ENCODE data around the gene EFCAB11.

Gene EFCAB11

DNA sequence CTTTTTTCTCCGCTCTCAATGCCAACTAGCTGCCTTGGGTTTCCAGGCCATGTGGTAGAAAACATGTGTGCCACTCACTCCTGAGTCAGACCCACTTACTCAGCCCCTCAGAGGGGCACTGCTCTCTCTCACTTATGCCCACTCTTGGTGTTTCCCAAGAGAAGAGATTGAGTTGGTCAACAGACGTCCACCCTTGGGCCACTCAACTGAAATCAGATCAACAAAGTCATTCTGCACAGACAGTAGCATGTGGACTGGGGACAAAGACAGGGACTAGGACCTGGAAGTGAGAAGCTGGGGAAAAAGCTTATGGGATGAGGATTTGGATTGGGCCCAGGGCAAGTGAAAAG is 161.2 kb downstream of the EFCAB11 start:
- no peaks in the 10 kb centered on the region for H3K36me3 ChIP-seq (ENCODE audit: control insufficient read depth, insufficient read depth, low read length)
- H3K27ac ChIP-seq (ENCODE audit: low read depth, low read length) = no peak overlapping the region
- H3K4me1 ChIP-seq (ENCODE audit: control insufficient read depth, insufficient read depth, low read length) = no peaks in the 10 kb centered on the region
- H3K4me3 ChIP-seq (ENCODE audit: low read depth, low read length) = no peak overlapping the region
- no peaks in the 10 kb centered on the region for H3K27me3 ChIP-seq (ENCODE audit: control insufficient read depth, insufficient read depth, low read length)
- no peaks in the 10 kb centered on the region for H3K9me3 ChIP-seq (ENCODE audit: control insufficient read depth, insufficient read depth, low read length)
- H3K9ac ChIP-seq (ENCODE audit: low read depth, low read length) = no peak overlapping the region

DNA sequence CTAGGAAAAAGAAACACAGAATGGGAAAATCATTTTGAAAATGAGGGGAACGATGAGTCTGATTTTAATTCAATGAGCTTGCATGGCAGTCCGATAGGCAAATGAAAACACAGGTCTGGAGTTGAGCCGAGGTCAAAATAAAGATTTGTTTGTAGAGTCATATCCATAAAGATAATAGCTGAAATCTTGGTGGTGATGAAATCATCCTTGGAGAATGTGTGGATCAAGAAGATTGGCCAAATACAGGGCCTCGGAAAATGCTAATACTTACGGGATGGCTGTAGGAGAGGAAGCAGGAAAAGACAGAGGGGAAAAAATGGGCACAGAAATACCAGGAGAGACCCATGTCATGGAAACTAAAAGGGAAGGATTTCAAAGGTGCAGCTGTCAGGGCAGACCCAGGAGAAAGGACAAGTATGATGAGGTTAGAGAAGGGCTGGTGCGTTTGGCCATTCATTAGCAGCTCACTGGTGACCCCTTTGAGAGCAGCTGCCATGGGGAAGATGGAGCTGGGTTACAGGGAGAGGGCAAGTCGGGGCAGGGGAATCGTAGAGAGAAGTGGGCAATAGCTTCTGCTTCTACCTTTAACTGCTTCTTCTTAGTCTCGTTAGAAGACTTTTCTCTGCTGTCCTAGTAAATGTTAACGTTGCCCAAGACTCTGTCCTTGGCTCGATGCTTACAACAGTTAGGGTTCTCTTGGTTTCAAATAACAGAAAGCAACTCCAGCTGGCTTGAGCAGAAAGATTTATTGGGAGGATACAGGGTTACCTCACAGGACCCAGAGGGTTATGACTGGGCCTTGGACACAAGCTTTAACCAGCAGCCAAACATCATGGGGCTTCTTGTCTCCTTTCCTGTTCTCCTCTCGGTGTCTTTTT is 161.8 kb downstream of the EFCAB11 start:
- Histone ChIP-seq H3K4me3 (ENCODE audit: low read depth, low read length) (no peak overlapping the region), H3K4me1 (ENCODE audit: control insufficient read depth, insufficient read depth, low read length) (no peaks in the 10 kb centered on the region), H3K36me3 (ENCODE audit: control insufficient read depth, insufficient read depth, low read length) (no peaks in the 10 kb centered on the region), H3K27me3 (ENCODE audit: control insufficient read depth, insufficient read depth, low read length) (no peaks in the 10 kb centered on the region), H3K9me3 (ENCODE audit: control insufficient read depth, insufficient read depth, low read length) (no peaks in the 10 kb centered on the region), H3K9ac (ENCODE audit: low read depth, low read length) (no peak overlapping the region), H3K27ac (ENCODE audit: low read depth, low read length) (no peak overlapping the region)

DNA sequence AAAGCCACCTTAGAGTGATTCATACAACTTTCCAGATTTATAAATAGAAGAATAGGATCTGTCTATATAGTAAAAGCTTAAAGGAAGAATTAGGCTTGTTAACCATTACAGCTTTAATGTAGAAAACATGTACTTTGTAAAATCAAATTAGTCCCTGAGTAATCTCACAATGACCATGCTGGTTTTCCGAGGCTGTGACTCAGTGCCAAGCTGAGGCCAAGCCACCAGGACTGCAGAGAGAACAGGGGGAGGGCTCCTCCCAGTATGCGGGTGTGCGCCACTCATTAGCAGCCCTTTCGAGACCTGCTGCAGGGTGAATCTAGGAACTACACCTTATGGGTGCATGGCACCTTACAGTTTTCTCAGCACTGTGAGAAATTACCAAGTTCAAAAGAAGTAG is 167.0 kb downstream of the EFCAB11 start:
- Histone ChIP-seq H3K36me3 (ENCODE audit: control insufficient read depth, insufficient read depth, low read length) (no peaks in the 10 kb centered on the region), H3K4me1 (ENCODE audit: control insufficient read depth, insufficient read depth, low read length) (no peaks in the 10 kb centered on the region), H3K27ac (ENCODE audit: low read depth, low read length) (no peak overlapping the region), H3K4me3 (ENCODE audit: low read depth, low read length) (no peak overlapping the region), H3K27me3 (ENCODE audit: control insufficient read depth, insufficient read depth, low read length) (no peaks in the 10 kb centered on the region), H3K9ac (ENCODE audit: low read depth, low read length) (no peak overlapping the region), H3K9me3 (ENCODE audit: control insufficient read depth, insufficient read depth, low read length) (no peaks in the 10 kb centered on the region)

DNA sequence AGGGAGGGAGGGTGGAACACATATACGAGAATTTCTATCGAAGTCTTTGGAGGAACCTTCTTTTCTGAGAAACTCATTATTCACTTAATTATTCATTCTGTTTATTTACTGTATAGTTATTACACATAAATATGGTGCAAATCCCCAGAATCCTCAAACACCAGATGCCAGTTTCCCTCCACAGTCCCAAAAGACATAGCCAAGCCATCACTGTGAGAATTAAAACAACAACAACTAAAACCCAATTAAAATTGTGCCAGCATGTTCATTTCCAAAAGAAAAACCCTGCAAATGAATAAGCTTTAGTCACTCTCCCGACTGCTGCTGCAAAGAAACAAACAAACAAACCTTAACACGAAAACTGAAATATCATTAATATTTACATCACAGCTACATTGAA is 173.5 kb downstream of the EFCAB11 start:
- Histone ChIP-seq H3K27ac (ENCODE audit: low read depth, low read length) (no peak overlapping the region), H3K4me3 (ENCODE audit: low read depth, low read length) (no peak overlapping the region), H3K27me3 (ENCODE audit: control insufficient read depth, insufficient read depth, low read length) (no peaks in the 10 kb centered on the region), H3K36me3 (ENCODE audit: control insufficient read depth, insufficient read depth, low read length) (no peaks in the 10 kb centered on the region), H3K9me3 (ENCODE audit: control insufficient read depth, insufficient read depth, low read length) (no peaks in the 10 kb centered on the region), H3K4me1 (ENCODE audit: control insufficient read depth, insufficient read depth, low read length) (no peaks in the 10 kb centered on the region), H3K9ac (ENCODE audit: low read depth, low read length) (no peak overlapping the region)

DNA sequence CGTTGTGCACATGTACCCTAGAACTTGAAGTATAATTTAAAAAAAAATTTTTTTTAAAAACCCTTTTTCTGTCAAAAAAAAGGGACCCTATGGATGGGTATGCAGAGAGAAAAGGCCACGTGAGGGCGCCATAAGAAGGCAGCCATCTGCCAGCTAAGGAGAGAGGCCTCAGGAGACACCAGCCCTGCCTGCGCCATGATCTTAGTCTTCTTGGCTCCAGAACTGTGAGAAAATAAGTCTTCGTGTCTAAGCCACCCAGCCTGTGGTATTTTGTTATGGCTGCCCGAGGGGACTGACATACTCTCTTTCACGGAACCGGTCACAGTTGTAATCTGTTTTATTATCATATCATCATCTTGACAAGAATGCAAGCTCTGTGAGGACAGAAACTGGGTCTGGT is 174.8 kb downstream of the EFCAB11 start:
- no peaks in the 10 kb centered on the region for H3K36me3 ChIP-seq (ENCODE audit: control insufficient read depth, insufficient read depth, low read length)
- H3K4me1 ChIP-seq (ENCODE audit: control insufficient read depth, insufficient read depth, low read length) = no peaks in the 10 kb centered on the region
- H3K27ac ChIP-seq (ENCODE audit: low read depth, low read length) = no peak overlapping the region
- H3K9me3 ChIP-seq (ENCODE audit: control insufficient read depth, insufficient read depth, low read length) = no peaks in the 10 kb centered on the region
- no peak overlapping the region for H3K9ac ChIP-seq (ENCODE audit: low read depth, low read length)
- no peaks in the 10 kb centered on the region for H3K27me3 ChIP-seq (ENCODE audit: control insufficient read depth, insufficient read depth, low read length)
- no peak overlapping the region for H3K4me3 ChIP-seq (ENCODE audit: low read depth, low read length)

DNA sequence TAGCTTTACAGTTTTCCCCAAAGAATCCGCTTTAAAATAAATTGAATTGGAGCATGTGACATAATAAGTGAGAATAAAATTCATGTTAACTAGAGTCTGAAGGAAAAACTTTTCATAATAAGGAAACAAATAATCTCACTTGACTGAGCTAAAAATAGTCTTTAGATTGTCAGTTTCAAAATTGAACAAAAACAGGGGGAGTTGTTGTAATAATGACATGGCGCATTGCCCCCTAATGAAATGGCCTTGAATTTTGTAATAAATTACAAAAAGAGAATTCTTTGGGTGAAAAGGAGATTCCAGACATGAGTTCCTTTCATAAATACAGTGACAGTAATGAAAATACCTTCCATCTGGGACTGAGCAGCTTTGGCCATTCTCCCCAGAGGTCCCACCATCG is 178.6 kb downstream of the EFCAB11 start:
- Histone ChIP-seq H3K27ac (ENCODE audit: low read depth, low read length) (no peak overlapping the region), H3K4me3 (ENCODE audit: low read depth, low read length) (no peak overlapping the region), H3K9me3 (ENCODE audit: control insufficient read depth, insufficient read depth, low read length) (no peaks in the 10 kb centered on the region), H3K9ac (ENCODE audit: low read depth, low read length) (no peak overlapping the region), H3K4me1 (ENCODE audit: control insufficient read depth, insufficient read depth, low read length) (peaks cover 19% of the 10 kb centered on the region), H3K36me3 (ENCODE audit: control insufficient read depth, insufficient read depth, low read length) (no peaks in the 10 kb centered on the region), H3K27me3 (ENCODE audit: control insufficient read depth, insufficient read depth, low read length) (no peaks in the 10 kb centered on the region)

DNA sequence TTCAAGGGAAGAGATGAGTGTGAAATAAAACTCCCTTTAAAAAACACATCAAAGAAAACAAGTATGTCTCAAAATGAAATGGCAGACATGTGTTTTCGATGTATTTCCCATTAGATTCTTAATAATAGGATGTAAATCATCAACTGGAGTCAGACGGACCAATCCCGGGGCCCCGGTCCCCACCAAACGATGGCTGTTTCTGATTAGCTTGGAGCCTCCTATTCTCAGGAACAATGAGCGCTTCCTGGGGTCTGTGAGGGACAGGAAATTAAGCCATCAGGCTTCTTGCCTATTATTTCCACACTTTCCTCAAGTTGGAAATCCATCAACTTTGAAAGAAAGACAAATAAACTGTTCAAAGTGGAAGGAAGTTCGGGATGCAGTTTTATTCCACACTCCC is 179.4 kb downstream of the EFCAB11 start:
- no peak overlapping the region for H3K27ac ChIP-seq (ENCODE audit: low read depth, low read length)
- H3K9ac ChIP-seq (ENCODE audit: low read depth, low read length) = no peak overlapping the region
- H3K4me3 ChIP-seq (ENCODE audit: low read depth, low read length) = no peak overlapping the region
- H3K36me3 ChIP-seq (ENCODE audit: control insufficient read depth, insufficient read depth, low read length) = no peaks in the 10 kb centered on the region
- H3K9me3 ChIP-seq (ENCODE audit: control insufficient read depth, insufficient read depth, low read length) = no peaks in the 10 kb centered on the region
- no peaks in the 10 kb centered on the region for H3K27me3 ChIP-seq (ENCODE audit: control insufficient read depth, insufficient read depth, low read length)
- H3K4me1 ChIP-seq (ENCODE audit: control insufficient read depth, insufficient read depth, low read length) = peaks cover 23% of the 10 kb centered on the region

DNA sequence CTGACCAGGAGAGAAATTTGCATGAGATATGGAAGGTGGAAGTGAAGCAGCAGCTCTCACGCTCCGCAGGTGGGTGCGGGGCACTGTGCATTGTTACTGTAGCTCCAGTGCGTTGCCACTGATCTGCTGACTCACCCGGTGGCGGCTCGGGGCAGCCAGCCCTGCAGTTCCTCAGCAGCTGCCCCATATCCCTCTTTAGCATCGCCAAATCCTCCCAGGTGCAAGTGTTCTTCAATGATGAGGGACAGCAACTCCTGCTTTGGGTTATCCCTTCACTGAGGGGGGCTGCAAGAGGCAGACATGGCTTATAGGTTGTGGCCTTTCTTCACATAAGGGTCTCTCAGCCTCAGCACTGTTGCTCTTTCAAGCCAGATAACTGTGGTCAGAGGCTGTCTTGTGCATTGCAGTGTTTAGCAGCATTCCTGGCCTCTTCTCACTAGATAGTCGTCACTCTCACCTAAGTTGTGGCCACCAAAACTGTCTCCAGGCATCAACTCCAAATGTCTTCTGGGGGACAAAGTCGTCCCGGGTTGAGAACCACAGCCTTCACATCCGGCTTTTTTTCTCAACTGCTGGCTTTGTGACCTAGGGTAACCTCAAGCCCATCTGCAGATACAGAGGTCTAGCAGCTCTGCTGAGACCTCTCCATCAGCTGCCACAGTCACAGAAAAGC is 180.8 kb downstream of the EFCAB11 start:
- H3K27ac ChIP-seq (ENCODE audit: low read depth, low read length) = no peak overlapping the region
- no peak overlapping the region for H3K4me3 ChIP-seq (ENCODE audit: low read depth, low read length)
- no peak overlapping the region for H3K9ac ChIP-seq (ENCODE audit: low read depth, low read length)
- no peaks in the 10 kb centered on the region for H3K27me3 ChIP-seq (ENCODE audit: control insufficient read depth, insufficient read depth, low read length)
- peaks cover 23% of the 10 kb centered on the region for H3K4me1 ChIP-seq (ENCODE audit: control insufficient read depth, insufficient read depth, low read length)
- H3K36me3 ChIP-seq (ENCODE audit: control insufficient read depth, insufficient read depth, low read length) = no peaks in the 10 kb centered on the region
- no peaks in the 10 kb centered on the region for H3K9me3 ChIP-seq (ENCODE audit: control insufficient read depth, insufficient read depth, low read length)

DNA sequence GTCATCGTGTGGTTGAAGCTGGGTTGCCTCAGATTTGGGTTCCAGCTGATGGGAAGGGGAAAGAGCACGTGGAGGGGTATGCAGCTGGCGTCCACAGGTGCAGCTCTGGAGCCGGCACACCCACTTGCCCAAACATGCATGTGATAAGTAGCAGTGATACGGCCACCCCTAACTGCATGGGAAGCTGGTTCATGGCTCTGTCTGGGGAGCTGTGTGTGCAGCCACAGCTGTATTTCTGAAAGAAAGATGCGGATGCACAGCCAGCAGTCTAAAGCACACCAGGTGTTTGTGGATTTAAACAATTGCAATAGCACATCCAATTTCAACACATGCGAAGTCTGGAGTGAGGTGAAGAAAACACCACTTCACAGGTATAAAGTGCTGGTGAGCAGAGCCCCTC is 181.4 kb downstream of the EFCAB11 start:
- Histone ChIP-seq H3K4me3 (ENCODE audit: low read depth, low read length) (no peak overlapping the region), H3K27ac (ENCODE audit: low read depth, low read length) (peak overlapping the region; percentile 14), H3K9me3 (ENCODE audit: control insufficient read depth, insufficient read depth, low read length) (no peaks in the 10 kb centered on the region), H3K4me1 (ENCODE audit: control insufficient read depth, insufficient read depth, low read length) (peaks cover 23% of the 10 kb centered on the region), H3K27me3 (ENCODE audit: control insufficient read depth, insufficient read depth, low read length) (no peaks in the 10 kb centered on the region), H3K36me3 (ENCODE audit: control insufficient read depth, insufficient read depth, low read length) (no peaks in the 10 kb centered on the region), H3K9ac (ENCODE audit: low read depth, low read length) (no peak overlapping the region)

DNA sequence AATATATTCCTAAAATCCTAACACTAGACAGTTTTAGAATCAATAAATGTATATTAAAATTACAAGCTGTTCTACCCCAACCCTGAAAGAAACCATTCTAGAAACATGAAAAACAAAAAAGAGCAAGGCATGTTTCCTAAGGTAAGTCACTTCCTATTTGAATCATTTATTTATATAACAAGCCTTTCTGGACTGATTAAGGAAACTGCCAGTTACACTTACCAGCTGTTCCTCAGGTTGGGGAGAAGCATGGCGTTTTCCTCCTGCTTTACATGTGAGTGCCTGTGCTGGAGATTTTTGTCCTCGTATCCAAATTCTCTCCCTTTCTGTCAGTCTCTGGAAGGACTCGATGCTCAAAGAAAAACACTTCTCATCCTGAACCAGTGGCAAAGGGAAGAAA is 183.3 kb downstream of the EFCAB11 start:
- Histone ChIP-seq H3K27ac (ENCODE audit: low read depth, low read length) (no peak overlapping the region), H3K9ac (ENCODE audit: low read depth, low read length) (no peak overlapping the region), H3K4me3 (ENCODE audit: low read depth, low read length) (no peak overlapping the region), H3K9me3 (ENCODE audit: control insufficient read depth, insufficient read depth, low read length) (no peaks in the 10 kb centered on the region), H3K4me1 (ENCODE audit: control insufficient read depth, insufficient read depth, low read length) (peaks cover 23% of the 10 kb centered on the region), H3K36me3 (ENCODE audit: control insufficient read depth, insufficient read depth, low read length) (no peaks in the 10 kb centered on the region), H3K27me3 (ENCODE audit: control insufficient read depth, insufficient read depth, low read length) (no peaks in the 10 kb centered on the region)

DNA sequence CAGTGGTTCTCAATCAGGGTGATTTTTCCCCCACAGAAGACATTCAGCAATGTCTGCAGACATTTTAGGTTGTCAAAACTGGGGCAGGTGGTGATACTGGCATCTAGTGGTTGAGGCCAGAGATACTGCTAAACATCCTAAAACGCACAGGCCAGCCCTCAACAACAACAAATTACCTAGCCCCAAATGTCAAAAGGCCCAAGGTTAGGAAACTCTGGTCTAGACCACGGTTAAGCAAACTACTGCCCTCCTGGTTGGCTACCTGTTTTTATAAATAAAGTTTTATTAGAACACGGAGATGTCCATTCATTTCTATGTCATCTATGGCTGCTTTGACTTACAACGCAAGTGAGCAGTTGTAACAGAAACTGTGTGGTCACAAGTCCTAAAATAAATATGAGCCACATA is 186.7 kb downstream of the EFCAB11 start:
- Histone ChIP-seq H3K27me3 (ENCODE audit: control insufficient read depth, insufficient read depth, low read length) (no peaks in the 10 kb centered on the region), H3K9me3 (ENCODE audit: control insufficient read depth, insufficient read depth, low read length) (no peaks in the 10 kb centered on the region), H3K27ac (ENCODE audit: low read depth, low read length) (no peak overlapping the region), H3K4me3 (ENCODE audit: low read depth, low read length) (no peak overlapping the region), H3K36me3 (ENCODE audit: control insufficient read depth, insufficient read depth, low read length) (no peaks in the 10 kb centered on the region), H3K4me1 (ENCODE audit: control insufficient read depth, insufficient read depth, low read length) (peaks cover 12% of the 10 kb centered on the region; the same call in 1 of the 2 replicates), H3K9ac (ENCODE audit: low read depth, low read length) (no peak overlapping the region)
